Activated T-helper 2 cell treated with anti-CD3 and anti-CD28 coated beads, Interferon-gamma antibody, Interleukin-2, Interleukin-4, amounts not matched to agents 10 μg/mL and 5 μg/mL and 100 μg/mL, durations not matched to agents 14 hours and 24 hours and 36 hours (primary cell): ENCODE measurements around the gene PAK5. TPM values are rescaled to one million over a fixed set of nuclear protein-coding genes. Genes with fewer than 3 reads are reported as not detected.

Experiments
- total RNA-seq: library from RNA; stranded (reverse); gene quantifications from 2 replicates; pipeline ENCODE4 v1.2.3, GENCODE V29; 2022

The PAK5 gene
- total RNA-seq, 1 donor from 2014 or later, result not detected

Other genes with a start within 250 kb of the PAK5 start
- gene ANKEF1, start 195.9 kb upstream of the PAK5 start, total RNA-seq, result 0.25 and 0.39 TPM in 2 replicates